ENCODE data around the gene TACC2.

DNA sequence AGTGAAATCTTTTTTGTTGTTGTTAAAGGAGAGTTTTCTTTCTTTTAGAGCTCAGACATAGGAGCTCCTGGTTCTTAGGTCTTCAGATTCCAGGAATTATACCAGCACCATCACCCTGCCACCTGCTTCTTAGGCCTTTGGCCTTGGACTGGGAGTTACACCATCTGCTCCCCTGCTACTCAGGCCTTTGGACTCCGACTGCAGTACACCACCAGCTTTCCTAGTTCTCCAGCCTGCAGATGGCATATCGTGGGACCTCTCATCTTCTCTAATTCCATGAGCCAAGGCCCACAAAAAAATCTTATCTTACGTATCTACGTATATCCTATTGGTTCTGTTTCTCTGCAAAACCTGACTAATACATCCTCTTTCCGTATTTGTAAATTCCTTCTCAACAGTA is 5.1 kb upstream of the TACC2 start:
- TF ChIP-seq, protein P1, sequence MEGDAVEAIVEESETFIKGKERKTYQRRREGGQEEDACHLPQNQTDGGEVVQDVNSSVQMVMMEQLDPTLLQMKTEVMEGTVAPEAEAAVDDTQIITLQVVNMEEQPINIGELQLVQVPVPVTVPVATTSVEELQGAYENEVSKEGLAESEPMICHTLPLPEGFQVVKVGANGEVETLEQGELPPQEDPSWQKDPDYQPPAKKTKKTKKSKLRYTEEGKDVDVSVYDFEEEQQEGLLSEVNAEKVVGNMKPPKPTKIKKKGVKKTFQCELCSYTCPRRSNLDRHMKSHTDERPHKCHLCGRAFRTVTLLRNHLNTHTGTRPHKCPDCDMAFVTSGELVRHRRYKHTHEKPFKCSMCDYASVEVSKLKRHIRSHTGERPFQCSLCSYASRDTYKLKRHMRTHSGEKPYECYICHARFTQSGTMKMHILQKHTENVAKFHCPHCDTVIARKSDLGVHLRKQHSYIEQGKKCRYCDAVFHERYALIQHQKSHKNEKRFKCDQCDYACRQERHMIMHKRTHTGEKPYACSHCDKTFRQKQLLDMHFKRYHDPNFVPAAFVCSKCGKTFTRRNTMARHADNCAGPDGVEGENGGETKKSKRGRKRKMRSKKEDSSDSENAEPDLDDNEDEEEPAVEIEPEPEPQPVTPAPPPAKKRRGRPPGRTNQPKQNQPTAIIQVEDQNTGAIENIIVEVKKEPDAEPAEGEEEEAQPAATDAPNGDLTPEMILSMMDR (IDR thresholded peaks at IDR 0.05) = no peak
- no peak for TF ChIP-seq POLR2A (IDR thresholded peaks at IDR 0.05)
